ENCODE measurements around the gene DLGAP1.
"Not testable (repeated sequence)": the region's sequence is repeated elsewhere in the genome, so short reads cannot be mapped to it uniquely, and the experiment has no call there.

Gene DLGAP1

DNA sequence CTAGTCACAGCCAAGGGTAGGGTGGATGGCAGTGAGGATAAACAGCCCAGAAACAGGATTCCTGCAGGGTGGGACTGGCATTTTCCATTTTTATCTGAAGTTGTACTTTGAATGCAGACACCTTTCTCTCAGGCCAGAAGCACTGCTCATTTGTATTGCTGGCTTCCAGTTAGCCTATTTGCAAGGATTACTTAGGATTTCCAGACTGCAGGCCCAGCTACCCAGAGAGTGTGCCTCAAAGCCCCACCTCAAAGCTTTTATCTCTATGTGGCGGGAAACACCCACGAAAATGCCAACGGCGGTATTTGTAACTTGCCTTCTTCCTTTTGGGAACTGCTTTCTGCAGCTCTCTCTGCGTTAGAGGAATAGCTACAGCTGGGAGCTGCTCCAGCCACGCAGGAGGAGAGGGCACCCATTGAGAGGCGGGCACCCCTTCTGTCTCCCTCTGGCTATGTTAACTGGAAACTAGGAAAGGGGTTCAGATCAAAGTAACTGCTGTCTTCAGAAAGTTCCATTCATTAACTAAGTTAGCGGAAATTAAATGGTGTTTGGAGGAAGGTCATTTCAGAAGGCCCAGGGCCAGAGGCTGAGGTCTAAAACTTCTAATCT lies 860.2 kb downstream of the DLGAP1 start:
- DNase-seq = no peak

DNA sequence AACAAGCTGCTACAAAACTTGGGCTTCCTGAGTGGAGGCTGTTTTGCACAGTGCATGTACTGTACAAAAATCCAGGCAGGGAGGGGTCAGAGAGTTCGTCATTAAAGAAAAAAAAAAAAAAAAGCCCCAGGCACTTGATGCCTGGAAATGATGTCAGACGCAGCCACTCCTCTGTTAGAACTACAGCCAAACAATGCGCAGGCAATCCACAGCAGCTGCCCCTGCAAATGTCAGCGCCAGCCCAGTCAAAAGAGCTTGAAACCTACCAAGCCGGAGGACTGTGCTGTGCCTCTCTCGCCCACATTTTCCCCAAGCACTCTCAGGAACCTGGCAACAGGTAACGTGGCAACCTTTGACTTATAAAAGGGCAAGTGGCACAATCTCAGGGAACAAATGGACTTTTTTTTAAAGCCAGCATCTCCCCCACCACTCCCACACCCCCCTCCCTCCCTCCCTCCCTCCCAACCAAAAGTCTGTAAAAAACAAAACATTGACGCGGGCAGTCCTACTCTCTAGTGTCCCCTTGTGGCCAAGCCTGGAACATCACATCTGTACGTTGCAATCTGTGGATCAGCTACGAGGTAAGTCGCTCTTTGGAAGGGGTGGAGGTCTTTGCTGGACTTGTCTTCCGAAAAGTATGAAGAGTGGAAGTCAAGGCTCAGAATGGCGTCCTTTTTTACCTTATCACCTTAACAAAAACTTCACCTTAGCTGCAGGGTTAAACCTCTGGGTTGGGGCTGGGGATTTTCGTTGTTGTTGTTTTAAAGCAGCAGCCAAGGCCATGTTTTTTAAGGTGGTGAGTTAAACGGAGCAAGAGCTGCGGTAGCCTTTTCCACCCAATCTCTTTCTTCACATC lies 861.0 kb downstream of the DLGAP1 start:
- DNase-seq = peak; percentile 91

DNA sequence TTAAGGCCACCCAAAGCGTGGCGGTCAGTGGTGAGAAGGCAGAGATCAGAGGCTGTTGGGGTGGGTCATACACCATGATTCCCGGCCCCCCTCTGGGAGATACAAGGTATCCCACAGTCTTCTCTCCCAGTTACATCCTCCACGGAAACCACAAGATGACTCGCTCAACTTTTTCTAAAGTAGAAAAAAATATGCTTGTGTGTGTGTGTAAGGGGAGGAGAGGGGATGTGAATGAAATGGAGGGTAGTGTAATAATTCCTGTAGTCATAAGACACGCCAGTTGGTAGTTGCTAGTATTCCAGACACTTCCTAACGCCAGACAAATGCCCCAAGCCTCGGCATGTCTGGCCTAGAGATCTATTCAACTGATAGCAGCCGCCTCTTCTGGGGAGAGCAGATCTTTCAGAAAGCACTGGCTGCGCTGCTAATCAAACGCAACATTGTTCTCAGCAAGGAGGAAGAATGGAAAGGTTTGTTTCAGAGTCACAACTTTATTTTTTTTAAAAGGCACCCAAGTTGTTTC lies 861.7 kb downstream of the DLGAP1 start:
- DNase-seq = no peak

DNA sequence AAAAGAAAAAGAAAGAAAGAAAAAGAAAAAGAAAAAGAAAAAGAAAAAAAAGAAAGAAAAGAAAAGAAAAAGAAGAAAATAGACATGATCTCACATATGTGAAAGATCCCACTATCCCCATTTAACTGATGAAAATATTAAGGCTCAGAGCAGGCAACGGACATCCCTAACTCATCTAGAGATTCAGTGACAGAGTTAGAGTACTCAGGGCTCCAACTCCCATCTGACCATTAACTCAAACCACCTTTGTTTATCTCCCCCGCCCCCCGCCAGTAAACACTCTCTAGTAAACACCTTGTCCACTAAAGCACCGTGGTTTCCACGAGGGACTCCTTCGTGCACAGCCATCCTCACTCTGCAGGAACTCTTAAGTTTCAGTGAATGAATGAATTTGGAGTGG lies 862.2 kb downstream of the DLGAP1 start:
- DNase-seq = no peak

DNA sequence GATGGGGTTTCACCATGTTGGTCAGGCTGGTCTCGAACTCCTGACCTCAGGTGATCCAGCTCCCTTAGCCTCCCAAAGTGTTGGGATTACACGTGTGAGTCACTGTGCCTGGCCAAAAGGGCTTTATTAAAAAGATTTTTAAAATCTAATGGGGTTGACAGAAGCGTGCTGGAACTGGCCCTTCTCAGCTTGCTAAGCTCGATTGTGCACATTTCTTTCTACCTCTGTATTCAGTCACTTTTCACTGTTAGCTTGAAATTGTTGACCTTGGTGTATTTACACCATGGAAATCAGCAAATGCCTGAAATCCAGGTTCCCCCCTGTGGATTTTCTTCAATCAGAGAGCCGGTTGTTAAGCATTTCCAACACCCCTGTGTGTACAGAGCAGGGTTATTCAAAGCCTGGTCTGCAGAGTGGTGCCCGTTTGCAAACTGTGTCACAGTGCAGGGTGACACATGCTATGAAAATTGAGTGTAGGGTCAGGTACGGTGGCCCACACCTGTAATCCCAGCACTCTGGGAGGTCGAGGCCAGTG lies 864.9 kb downstream of the DLGAP1 start:
- DNase-seq = no peak

DNA sequence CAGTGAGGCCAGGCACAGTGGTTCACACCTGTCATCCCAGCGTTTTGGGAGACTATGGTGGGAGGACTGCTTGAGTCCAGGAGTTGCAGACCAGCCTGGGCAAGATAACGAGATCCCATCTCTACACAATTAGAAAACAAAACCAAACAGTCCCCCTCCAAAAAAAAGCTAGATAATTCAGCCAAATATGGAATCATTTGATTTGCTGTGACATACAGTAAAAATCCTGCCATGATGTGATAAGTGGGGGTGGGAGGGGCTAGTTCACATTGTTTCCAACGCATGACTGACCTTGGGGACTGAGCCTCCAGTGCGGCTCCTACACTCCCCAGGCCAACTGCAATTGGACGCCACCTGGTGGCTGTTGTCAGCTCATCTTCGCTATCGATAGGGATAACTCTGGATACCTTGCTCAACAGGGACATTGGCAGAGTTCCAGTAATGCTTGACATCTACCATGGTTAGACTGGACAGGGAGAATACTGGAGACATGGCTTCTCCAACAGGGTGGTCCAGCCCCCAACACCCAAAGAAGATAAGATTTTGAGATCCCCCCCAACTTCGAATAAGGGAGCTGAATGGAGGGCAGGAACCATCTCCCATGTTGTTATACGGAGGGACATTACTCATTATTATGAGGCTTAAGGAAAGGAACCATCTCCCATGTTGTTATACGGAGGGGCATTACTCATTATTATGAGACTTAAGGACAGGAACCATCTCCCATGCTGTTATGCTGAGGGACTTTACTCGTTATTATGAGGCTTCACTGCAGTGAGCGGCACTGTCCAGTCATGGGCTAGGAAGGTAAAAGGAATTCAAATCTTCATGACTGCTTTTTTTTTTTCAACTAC lies 869.2 kb downstream of the DLGAP1 start:
- DNase-seq = peak; percentile 90

DNA sequence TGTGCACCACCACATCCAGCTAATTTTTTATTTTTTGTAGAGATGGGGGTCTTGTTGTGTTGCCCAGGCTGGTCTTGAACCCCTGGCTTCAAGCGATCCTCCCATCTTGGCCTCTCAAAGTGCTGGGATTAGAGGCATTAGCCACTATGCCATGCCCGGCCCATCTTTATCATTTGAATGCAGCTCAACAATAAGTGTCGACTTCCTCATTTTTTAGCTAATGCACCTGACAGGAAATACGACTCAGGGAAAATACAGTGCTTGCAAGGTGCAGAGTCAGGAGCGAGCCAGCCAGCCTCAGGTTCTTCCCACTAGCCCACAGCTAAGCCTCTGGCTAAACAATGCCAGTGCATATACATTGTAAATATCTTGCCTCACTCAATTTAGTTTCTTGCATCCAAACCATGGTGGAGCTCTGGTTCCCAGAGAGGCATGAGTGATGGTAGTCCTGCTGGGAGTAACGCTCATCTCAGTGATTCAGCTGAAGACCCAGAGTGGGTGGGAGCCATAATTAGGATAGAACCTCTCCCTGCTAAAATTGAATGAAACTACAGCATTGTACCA lies 870.1 kb downstream of the DLGAP1 start:
- DNase-seq = no peak

DNA sequence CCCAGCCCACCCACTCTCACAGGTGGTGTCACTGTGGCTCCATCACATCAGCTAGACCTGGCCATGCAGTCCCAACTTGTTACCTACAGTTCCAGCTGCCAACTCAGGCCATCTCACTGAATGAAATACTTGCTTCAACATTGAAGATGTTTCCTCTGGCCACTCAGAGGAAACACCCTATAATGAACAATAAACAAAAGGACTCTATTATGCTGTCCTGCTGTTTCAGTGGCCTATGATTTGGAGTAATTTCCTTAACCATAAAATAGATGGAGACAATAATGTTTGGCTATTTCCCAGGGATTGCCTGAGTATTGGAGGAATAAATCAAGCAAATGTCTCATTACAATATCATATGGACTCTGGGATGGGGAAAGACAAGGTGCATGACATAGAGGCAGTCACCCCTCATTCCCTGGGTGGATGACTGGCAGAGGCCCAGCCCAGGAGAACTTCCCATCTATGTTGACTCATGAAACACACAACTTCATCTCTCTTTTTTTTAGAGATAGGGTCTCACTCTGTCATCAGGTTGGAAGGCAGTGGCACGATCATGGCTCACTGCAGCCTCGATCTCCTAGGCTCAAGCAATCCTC lies 870.7 kb downstream of the DLGAP1 start:
- DNase-seq = no peak

DNA sequence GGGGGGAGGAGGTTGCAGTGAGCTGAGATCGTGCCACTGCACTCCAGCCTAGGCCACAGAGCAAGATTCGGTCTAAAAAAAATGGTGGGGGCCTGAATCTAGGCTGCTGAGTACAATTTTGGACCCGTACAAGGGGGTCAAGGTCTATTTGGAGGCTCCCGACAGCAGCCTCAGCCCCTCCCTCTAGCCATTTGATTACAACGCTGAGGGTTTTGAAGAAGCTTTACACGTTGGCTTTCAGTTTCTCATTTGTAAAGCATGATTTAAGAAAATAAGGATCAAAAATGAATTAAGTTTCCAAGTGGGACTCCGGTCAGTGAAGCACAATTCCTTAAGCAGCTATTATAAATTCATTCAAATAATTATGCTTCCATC lies 871.2 kb downstream of the DLGAP1 start:
- no peak for DNase-seq

DNA sequence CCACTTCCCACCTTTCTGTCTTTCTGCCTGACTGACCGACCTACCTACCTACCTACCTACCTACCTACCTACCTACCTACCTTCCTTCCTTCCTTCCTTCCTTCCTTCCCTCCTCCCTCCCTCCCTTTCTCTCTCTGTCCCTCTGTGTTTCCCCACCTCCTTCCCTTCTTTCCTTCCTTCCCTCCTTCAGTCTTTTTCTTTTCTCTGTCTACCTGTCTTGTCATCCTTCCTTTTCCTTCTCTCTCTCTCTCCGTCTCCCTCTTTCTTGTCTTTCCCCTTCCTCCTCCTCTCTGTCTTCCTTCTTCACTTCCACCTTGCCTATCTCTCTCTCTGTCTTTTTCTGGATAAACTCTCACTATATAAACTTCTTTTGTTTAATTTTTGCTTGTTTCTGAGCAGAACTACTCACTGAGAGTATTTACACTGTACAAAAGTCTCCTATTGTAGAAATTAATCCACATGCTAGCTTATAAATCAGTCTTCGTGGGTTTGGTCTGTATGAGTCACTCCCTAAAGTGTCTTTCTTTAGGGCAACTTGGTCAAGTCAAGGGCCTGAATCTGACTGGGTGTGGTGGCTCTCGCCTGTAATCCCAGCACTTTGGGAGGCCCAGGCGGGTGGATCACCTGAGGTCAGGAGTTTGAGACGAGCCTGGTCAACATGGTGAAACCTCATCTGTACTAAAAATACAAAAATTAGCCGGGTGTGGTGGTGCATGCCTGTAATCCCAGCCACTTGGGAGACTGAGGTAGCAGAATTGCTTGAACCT lies 871.8 kb downstream of the DLGAP1 start:
- not testable (repeated sequence) for DNase-seq

DNA sequence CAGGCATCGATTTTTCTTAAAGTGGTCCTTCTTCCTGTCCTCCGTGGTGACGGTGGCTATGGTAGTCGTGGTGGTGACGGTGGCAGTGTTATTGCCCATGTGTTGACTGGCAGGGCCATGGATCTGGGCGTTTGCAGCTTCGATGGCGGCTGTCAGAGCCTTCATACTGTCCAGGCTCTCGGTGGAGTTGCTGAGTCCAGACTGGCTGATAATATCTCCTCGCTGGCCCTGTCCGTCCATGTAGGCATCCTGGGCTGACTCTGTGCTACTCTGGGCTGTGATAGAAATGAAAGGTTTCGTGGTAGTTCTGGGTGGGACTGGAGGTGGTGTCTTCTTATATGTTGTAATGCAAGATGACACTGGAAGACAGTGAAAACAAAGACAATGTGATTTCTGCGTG lies 873.2 kb downstream of the DLGAP1 start:
- DNase-seq = no peak

DNA sequence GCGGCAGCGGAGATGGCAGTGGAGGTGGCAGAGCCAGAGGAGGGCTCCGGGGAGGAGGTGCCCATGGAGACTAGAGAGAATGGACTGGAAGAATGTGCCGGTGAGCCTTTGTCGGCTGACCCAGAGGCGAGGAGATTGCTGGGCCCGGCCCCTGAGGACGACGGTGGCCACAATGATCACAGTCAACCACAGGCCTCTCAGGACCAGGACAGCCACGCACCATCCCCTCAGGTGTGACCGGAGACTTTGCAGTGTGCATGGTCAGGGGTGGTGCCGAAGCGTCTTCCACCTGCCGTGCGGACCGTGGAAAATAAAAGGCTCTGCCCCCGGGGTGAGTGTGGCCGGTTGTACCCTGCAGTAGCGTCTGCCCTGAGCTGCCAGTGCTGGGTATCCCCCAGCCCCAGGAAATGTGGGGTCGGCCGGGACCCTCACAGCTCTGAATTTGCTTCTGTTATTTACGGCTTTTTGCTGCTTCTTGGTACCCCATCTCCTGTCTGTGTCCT lies 874.5 kb downstream of the DLGAP1 start:
- DNase-seq = not testable (repeated sequence)

DNA sequence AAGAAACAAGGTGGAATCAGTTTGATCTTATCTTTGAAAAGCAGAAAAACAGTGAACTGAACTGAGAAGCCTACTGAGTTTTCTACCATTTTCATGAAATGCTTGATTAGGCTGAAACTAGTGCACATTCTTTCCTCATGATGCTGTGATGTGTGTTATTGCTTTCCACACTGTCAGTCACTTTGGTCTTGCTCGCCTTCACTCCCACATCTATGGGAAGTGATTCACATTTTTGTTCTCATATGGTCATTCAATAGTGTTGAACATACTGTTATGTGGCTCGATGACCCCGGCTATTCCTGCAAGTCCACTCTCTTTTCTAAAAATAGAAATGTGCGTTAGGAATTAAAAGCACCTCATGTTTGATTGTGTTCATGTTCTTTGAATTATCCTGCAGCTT lies 875.4 kb downstream of the DLGAP1 start:
- no peak for DNase-seq

DNA sequence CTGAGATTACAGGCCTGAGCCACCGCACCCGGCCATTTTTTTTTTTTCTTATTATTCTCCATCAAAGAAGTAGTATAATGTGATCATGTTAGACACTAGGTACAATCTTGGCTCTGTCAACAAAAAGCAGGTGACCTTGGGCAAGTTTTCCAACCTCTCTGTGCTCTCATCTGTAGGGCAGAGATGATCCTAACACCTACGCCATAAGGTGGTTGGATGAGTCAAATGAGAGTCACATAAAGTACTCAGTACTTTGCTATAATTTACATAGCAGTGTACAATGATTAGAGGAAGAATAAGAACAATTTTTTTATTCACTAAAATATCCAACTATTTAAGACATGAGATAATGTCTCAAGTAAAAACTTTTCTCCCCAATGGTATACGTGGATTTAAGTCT lies 876.5 kb downstream of the DLGAP1 start:
- DNase-seq = no peak

DNA sequence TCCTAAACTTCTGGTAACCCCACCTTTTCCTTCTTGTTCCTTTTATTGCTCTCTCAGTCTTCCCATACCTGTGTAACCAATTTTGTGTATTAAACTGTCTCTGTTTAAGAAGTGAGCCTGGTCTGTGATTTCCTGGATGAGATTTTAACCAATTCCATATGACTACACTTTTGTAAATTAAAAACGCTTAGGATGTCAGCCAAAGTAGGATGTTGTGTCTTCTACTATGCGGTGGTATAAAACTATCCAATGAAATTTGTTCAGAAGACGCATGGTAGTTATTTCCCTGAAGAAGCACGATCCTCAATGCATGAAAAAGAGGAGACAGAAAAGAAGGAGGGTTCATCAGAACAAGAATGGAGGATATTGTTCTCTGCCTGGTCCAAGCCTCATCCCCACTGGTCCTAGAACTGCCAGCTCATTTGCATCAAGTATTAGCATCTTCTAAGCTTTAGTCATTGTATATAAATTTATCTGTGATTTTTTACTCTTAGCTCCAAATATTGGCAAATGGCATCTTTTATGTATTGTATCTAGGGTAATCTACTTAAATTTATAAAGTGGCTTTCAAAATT lies 877.7 kb downstream of the DLGAP1 start:
- DNase-seq = no peak

DNA sequence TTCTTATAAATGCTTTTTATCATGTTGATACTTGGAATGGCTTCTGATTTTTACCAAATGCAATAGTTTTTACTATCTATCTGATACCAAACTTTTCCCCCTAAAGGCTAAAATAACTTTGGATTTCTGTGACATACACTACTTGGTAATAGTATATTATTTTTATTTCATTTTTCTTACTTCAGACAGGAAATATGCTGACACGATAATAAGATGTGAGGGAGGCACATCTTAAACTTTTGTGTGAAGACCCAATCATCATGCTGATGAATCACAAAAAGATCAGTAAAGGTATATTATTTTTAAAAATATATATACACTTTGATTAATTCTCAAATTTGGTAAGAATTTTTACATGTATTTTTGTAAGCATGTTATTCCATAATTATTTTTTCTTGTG lies 882.3 kb downstream of the DLGAP1 start:
- no peak for DNase-seq

DNA sequence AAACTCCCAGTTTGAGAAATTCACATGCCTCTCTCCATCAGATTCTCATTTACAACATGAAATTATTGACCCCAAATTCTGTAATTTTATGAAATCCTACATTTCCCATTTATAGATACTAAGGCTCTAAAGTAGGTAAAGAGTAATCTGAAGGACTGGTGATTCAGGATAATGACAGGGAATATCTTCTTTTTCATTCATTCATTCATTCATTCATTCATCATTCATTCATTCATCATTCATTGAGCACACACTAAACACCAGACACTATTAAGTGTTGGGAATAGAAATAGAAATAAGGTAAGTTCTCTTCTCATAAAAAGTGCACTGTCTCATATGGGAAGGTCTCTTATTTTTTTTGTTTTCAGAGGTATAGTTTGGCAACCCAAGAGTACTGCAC lies 888.3 kb downstream of the DLGAP1 start:
- no peak for DNase-seq

DNA sequence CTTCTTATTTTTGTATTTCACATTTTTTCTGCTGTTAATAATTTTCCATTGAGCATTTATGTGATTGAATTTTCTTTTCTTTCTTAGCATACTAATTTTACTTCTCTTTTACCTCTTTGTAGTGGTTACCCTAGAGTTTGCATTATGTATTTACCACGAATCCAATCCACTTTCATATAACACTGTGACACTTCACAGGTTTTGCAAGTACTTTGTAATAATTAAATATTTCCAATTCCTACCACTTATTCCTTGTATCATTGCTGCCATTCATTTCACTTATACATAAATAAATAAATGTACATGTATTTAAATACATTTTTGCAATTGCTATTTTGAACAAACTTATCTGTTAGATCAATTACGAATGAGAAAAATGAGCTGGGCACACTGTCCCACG lies 894.4 kb downstream of the DLGAP1 start:
- DNase-seq = no peak

DNA sequence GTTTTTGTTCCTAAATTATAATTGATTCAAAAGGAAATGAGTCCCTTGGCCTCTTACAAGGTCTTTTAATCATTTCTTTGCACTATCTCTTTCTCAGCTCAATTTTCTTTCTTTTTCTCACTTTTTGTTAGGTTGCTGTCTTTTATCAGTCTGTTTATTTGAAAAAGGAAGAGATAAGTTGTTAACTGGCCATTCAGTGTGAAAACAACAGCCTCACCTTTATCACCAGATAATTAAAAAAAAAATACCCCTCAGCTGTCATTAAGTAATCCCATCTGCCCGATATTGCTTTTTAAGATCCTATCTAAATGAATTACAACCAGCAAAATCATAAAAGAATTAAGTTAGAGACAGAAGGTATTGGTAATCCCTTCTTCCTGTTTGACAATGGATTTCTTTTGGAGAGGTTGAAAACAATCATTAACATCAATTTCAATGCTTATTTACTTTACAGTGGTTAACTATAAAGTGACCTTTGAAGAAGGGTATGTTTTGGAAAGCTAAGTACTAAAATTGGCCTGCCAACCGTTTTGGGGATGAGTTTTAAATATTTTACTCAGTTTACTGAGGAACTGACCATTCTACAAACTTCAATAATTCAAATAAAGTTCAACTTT lies 900.2 kb downstream of the DLGAP1 start:
- DNase-seq = no peak

DNA sequence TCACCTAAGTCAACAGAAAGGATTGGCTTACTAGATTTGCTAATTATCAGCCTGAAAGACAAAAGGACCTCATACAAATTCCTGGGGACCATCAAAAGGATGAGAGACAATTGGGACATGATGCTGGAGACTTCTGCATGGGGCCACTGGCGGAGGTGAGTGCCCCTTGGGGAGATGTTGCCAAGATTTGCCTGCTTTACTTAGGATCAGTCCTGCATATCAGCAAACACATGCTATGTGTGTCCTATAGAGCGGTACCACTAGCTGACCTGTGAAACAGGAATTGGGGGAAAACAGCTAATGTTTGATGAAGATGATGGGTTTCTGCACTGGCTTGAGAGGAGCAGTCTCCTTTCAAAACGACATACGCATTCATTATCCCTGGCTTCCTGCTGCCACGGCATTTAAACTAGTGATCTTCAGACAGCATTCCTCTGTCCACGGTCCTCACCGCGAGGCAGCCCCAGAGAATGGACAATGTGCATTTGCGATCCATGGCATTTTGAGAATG lies 901.0 kb downstream of the DLGAP1 start:
- no peak for DNase-seq

Measured in COR-L47 (cell line).